ENCODE data around the gene RHBDL2. TPM values are rescaled to one million over a fixed set of nuclear protein-coding genes. Genes with fewer than 3 reads are reported as not detected.
"Not testable (repeated sequence)": the region's sequence is repeated elsewhere in the genome, so short reads cannot be mapped to it uniquely, and the experiment has no call there.

RHBDL2 gene
- total RNA-seq: under 1 TPM in 1 of 2 donors, not detected in 1; 0.57 TPM
- not detected for polyA plus RNA-seq
- long read RNA-seq, donor 1, partial matches to known transcripts: 0 of 1 reads
- long read RNA-seq, donor 1, other reads (novel, unspliced or antisense): 1 of 1 reads
- long read RNA-seq, donor 2, partial matches to known transcripts: 0 of 4 reads
- long read RNA-seq, donor 2, other reads (novel, unspliced or antisense): 4 of 4 reads

DNA sequence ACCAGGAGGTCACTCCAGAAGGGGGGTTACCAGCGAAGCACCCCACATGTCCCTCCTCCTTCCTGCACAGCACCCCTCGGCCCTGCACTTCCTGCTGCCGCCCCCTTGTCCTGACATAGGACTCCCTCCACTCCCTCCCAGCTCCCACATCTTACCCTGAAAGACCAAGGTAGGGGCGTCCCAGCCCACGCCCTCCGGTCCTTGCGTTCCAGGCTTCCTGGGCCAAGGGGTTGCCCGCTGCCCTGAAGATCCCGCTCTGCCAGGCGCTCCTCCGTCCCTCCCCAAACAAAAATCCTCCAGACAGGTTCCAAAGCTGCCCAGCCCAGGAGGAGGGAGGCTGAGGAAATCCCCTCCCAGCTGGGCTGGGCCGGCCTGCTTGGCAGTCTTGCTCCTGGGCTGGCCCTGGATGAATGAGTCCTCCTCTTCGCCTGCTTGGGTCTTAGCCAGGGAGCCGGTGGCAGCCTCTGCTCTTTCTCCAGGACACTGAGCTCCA, at the start of gene RHBDL2:
TSS of gene RHBDL2 (minus strand) at position 304 of the 493 bp plus-strand sequence. CDS start 22,618 bp downstream, outside the sequence.
- Histone ChIP-seq H3K9me3 (ENCODE audit: control insufficient read depth, low read length) (no peaks in the 10 kb centered on the region), H3K36me3 (ENCODE audit: control insufficient read depth in 1 of 2, insufficient read depth in 2 of 2, low read length in 1 of 2) (no peaks in the 10 kb centered on the region), H3K4me3 (ENCODE audit: low read length in 2 of 2) (peak within 1 kb of the TSS in 1 of 2 donors; percentile 24), H3K27me3 (ENCODE audit: control insufficient read depth in 1 of 2, insufficient read depth in 2 of 2, low read length in 1 of 2) (no peaks in the 10 kb centered on the region), H3K27ac (ENCODE audit: low read depth in 1 of 2, low read length in 2 of 2) (no peak within 1 kb of the TSS), H3K4me1 (ENCODE audit: control insufficient read depth in 1 of 2, insufficient read depth in 2 of 2, low read length in 2 of 2) (no peaks in the 10 kb centered on the region)
- ATAC-seq (ENCODE audit: low FRiP score): peak; percentile 67
- WGBS, 2 donors: 3 to 6% methylated on average over 14 of the region's 14 CpGs
- intact Hi-C loops (cut with DNase I): no loop called here
- peak; percentile 67 to 85 for DNase-seq

DNA sequence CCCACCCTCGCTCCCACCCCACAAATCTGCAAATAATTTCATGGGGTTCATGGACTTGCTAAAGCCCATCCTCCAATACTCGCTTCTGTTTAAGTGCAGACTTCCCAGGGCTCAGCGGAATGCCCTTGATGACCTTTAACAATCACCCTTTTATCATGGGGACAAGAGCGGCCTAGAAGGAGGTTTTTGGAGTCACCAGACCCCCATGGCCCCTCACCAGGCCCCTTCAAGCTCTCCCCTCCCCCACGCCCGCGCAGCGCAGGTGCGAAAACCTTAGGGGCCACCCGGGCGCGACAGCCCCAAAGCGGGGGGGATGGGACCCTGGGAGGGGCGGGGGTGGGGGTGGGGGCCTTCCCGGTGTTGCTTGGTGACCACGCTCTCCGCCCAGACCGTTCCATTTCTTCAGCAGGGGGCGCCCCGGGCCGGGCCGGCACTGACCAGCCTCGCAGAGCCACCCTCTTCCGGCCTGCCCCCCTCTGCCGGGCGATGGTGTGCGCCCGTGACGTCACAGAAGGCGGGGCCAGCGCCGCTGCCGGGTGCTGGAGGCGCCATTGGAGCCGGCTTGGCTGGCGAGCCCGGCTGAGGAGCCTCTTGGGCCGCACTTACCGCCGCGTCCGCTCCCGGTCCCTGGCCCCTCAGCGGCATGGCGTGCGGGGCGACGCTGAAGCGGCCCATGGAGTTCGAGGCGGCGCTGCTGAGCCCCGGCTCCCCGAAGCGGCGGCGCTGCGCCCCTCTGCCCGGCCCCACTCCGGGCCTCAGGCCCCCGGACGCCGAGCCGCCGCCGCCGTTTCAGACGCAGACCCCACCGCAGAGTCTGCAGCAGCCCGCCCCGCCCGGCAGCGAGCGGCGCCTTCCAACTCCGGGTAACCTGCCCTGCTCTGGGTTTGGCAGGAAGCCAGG, 49.4 kb upstream of the RHBDL2 start, which contains the start of gene AKIRIN1:
TSS of gene AKIRIN1 (plus strand) at position 539 of the 900 bp plus-strand sequence. CDS start at position 644, 105 bp downstream.
- no peaks in the 10 kb centered on the region for H3K27me3 ChIP-seq (ENCODE audit: control insufficient read depth in 1 of 2, insufficient read depth in 2 of 2, low read length in 1 of 2)
- intact Hi-C loops (cut with DNase I): loop anchor here (1.0 to 10.0 kb wide), 3 partner anchors 101 to 134 kb away; partner anchors contain the start of genes MYCBP (in 1 of the 2) and RRAGC (in 1 of the 2)
- peak within 1 kb of the TSS; percentile 33 to 76 for H3K27ac ChIP-seq (ENCODE audit: low read depth in 1 of 2, low read length in 2 of 2)
- WGBS, 2 donors: 1 to 2% methylated on average over 38 to 76 of the region's 76 CpGs
- H3K4me3 ChIP-seq (ENCODE audit: low read length in 2 of 2): peak within 1 kb of the TSS; percentile 94 to 99
- peak; percentile 100 for ATAC-seq (ENCODE audit: low FRiP score)
- H3K9me3 ChIP-seq (ENCODE audit: control insufficient read depth, low read length): no peaks in the 10 kb centered on the region
- H3K36me3 ChIP-seq (ENCODE audit: control insufficient read depth in 1 of 2, insufficient read depth in 2 of 2, low read length in 1 of 2): no peaks in the 10 kb centered on the region
- peak; percentile 99 for DNase-seq
- peaks cover 2 to 6% of the 10 kb centered on the region in 2 donors for H3K4me1 ChIP-seq (ENCODE audit: control insufficient read depth in 1 of 2, insufficient read depth in 2 of 2, low read length in 2 of 2)

GRCh38 chr1:38990386-38990737, 48.7 kb upstream of the RHBDL2 start:
- WGBS, 2 donors: 24 to 30% methylated on average over 5 of the region's 5 CpGs
- DNase-seq: no peak
- intact Hi-C loops (cut with DNase I): loop anchor here (5.0 to 10.0 kb wide), 2 partner anchors 116 to 133 kb away; partner anchors contain the start of genes MYCBP (in 1 of the 2) and RRAGC (in 1 of the 2)

DNA sequence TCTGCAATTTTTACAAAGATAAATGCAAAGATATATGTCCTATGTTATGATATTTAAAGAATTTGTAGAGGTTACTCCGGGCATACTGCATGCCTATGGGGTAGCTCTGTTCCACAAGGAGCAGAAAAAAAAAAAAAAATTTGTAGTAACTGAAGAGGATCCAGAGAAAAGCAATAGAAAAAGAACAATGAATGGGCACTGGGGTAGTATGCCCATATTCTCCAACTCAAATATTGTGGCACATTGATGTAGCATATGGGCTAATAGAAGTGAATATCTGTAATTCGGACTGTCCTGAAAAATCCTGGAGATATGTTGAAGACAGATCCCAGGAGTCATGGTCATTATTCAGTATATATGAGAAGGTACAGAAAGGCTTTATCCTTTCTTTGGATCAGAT, 48.3 kb upstream of the RHBDL2 start:
- intact Hi-C loops (cut with DNase I): loop anchor here (5.0 to 10.0 kb wide), 2 partner anchors 115 to 133 kb away; partner anchors contain the start of genes MYCBP (in 1 of the 2) and RRAGC (in 1 of the 2)
- no peak overlapping the region for H3K4me3 ChIP-seq (ENCODE audit: low read length in 2 of 2)
- no peak for ATAC-seq (ENCODE audit: low FRiP score)

More at GRCh38 chr1:38990386-38990737, 48.7 kb upstream of the RHBDL2 start:
- ATAC-seq (ENCODE audit: low FRiP score): no peak
- H3K9me3 ChIP-seq (ENCODE audit: control insufficient read depth, low read length): no peaks in the 10 kb centered on the region
- peak overlapping the region; percentile 39 to 63 for H3K4me3 ChIP-seq (ENCODE audit: low read length in 2 of 2)
- H3K4me1 ChIP-seq (ENCODE audit: control insufficient read depth in 1 of 2, insufficient read depth in 2 of 2, low read length in 2 of 2): peaks cover 2 to 6% of the 10 kb centered on the region in 2 donors
- no peaks in the 10 kb centered on the region for H3K36me3 ChIP-seq (ENCODE audit: control insufficient read depth in 1 of 2, insufficient read depth in 2 of 2, low read length in 1 of 2)
- no peak overlapping the region for H3K27ac ChIP-seq (ENCODE audit: low read depth in 1 of 2, low read length in 2 of 2)
- H3K27me3 ChIP-seq (ENCODE audit: control insufficient read depth in 1 of 2, insufficient read depth in 2 of 2, low read length in 1 of 2): no peaks in the 10 kb centered on the region

DNA sequence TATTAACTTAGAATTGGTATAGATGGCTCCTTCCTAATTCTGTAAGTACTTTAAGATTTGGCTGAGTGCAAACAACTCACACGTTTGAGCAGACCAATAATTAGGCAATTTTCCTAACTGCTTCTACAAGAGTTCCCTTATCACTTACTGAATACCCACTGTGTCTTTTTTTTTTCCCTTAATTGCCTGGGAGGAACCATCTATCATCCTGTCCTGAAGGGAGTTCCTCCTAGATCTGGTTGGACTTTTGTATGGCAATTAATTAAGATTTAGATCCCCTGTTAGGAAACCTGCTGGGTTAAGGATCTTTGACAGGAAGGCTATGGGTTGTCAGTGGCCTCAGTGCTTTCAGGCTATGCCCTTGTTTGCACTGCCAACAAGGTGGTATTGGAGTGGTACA, 37.8 kb upstream of the RHBDL2 start:
- ATAC-seq (ENCODE audit: low FRiP score); H3K27me3 ChIP-seq (ENCODE audit: control insufficient read depth in 1 of 2, insufficient read depth in 2 of 2, low read length in 1 of 2); H3K9me3 ChIP-seq (ENCODE audit: control insufficient read depth, low read length); H3K4me3 ChIP-seq (ENCODE audit: low read length in 2 of 2); H3K27ac ChIP-seq (ENCODE audit: low read depth in 1 of 2, low read length in 2 of 2); H3K36me3 ChIP-seq (ENCODE audit: control insufficient read depth in 1 of 2, insufficient read depth in 2 of 2, low read length in 1 of 2); H3K4me1 ChIP-seq (ENCODE audit: control insufficient read depth in 1 of 2, insufficient read depth in 2 of 2, low read length in 2 of 2); intact Hi-C loops (cut with DNase I); DNase-seq: not testable (repeated sequence)
- 61 to 72% methylated on average over 1 of the region's 1 CpG for WGBS, 2 donors

More for the DNA sequence above, 48.3 kb upstream of the RHBDL2 start:
- Histone ChIP-seq H3K27ac (ENCODE audit: low read depth in 1 of 2, low read length in 2 of 2) (no peak overlapping the region), H3K36me3 (ENCODE audit: control insufficient read depth in 1 of 2, insufficient read depth in 2 of 2, low read length in 1 of 2) (no peaks in the 10 kb centered on the region), H3K9me3 (ENCODE audit: control insufficient read depth, low read length) (no peaks in the 10 kb centered on the region), H3K4me1 (ENCODE audit: control insufficient read depth in 1 of 2, insufficient read depth in 2 of 2, low read length in 2 of 2) (peaks cover 2 to 6% of the 10 kb centered on the region in 2 donors), H3K27me3 (ENCODE audit: control insufficient read depth in 1 of 2, insufficient read depth in 2 of 2, low read length in 1 of 2) (no peaks in the 10 kb centered on the region)
- DNase-seq: no peak
- 48 to 80% methylated on average over 2 of the region's 2 CpGs for WGBS, 2 donors

DNA sequence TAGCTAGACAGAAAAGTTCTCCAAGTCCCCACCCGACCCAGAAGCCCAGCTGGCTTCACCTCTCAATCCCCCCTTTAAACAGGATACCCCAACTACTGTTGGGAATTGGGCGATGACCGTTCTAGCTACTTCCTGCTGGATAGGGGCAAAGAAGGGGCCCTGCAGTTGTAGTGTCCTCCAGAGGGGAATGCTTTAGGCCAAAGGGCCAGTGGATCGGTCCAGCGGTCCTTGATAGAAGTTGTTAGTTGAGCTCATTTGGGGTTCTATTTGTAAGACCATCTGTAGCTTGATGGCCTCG, 36.6 kb upstream of the RHBDL2 start:
- H3K9me3 ChIP-seq (ENCODE audit: control insufficient read depth, low read length); H3K27ac ChIP-seq (ENCODE audit: low read depth in 1 of 2, low read length in 2 of 2); H3K4me3 ChIP-seq (ENCODE audit: low read length in 2 of 2); DNase-seq; intact Hi-C loops (cut with DNase I); H3K36me3 ChIP-seq (ENCODE audit: control insufficient read depth in 1 of 2, insufficient read depth in 2 of 2, low read length in 1 of 2); H3K4me1 ChIP-seq (ENCODE audit: control insufficient read depth in 1 of 2, insufficient read depth in 2 of 2, low read length in 2 of 2); ATAC-seq (ENCODE audit: low FRiP score); H3K27me3 ChIP-seq (ENCODE audit: control insufficient read depth in 1 of 2, insufficient read depth in 2 of 2, low read length in 1 of 2): not testable (repeated sequence)
- 91 to 92% methylated on average over 6 of the region's 6 CpGs for WGBS, 2 donors

DNA sequence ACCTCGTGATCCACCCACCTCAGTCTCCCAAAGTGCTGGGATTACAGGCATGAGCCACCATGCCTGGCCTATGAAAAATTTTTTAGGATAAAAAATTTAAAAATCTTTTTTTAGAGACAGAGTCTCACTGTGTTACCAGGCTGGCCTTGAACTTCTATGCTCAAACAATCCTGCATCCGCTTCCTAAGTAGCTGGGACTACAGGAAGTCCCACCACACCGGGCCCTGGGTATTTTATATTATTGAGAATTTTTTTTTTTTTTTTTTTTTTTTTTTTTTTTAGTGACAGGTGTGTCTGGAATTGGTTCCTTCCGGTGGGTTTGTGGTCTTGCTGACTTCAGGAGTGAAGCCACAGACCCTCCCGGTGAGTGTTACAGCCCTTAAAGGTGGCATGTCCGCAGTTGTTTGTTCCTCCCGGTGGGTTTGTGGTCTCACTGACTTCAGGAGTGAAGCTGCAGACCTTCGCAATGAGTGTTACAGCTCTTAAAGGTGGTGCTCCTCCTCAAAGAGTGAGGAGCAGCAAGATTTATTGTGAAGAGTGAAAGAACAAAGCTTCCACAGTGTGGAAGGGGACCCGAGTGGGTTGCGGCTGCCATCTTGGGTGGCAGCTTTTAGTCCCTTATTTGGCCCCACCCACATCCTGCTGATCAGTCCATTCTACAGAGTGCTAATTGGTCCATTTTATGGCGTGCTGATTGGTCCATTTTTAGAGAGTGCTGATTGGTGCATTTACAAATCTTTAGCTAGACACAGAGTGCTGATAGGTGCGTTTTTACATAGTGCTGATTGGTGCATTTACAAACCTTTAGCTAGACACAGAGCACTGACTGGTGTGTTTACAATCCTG, 36.0 kb upstream of the RHBDL2 start:
- H3K27ac ChIP-seq (ENCODE audit: low read depth in 1 of 2, low read length in 2 of 2); ATAC-seq (ENCODE audit: low FRiP score); H3K9me3 ChIP-seq (ENCODE audit: control insufficient read depth, low read length); H3K27me3 ChIP-seq (ENCODE audit: control insufficient read depth in 1 of 2, insufficient read depth in 2 of 2, low read length in 1 of 2); H3K4me1 ChIP-seq (ENCODE audit: control insufficient read depth in 1 of 2, insufficient read depth in 2 of 2, low read length in 2 of 2); intact Hi-C loops (cut with DNase I); H3K36me3 ChIP-seq (ENCODE audit: control insufficient read depth in 1 of 2, insufficient read depth in 2 of 2, low read length in 1 of 2); DNase-seq; H3K4me3 ChIP-seq (ENCODE audit: low read length in 2 of 2): not testable (repeated sequence)
- WGBS, 2 donors: 91 to 92% methylated on average over 12 of the region's 12 CpGs
